ENCODE data around the gene GREM2.

GRCh38 chr1:240475832-240476231 is 136.1 kb downstream of the GREM2 start:
- no peak for TF ChIP-seq CTCF (conservative IDR thresholded peaks at IDR 0.05)
- no peak for TF ChIP-seq EZH2 (IDR thresholded peaks at IDR 0.05; ENCODE audit: low read depth)
